Ascending aorta (tissue), 2 donors: ENCODE data around the gene CTNND2. TPM values are rescaled to one million over a fixed set of nuclear protein-coding genes. Genes with fewer than 3 reads are reported as not detected.
A peak's percentile ranks its signal among the peaks of the same experiment; 100 is the strongest.

Experiments used
- DNase-seq, 2 donors: peaks; one replicate each; pipeline ENCODE4 v3.0.0-alpha.2; 2019; ENCODE audit warnings: low spot score in 2 of 2
- H3K27ac ChIP-seq, 2 donors: fragments of 200-600 bp; sonication (generic); one replicate each; pipeline ENCODE4 v1.5.1; 2016 to 2017; ENCODE audit warnings: mild to moderate bottlenecking in 1 of 2
- H3K27me3 ChIP-seq: fragments of 200-600 bp; sonication (generic); one replicate; pipeline ENCODE4 v1.5.1; 2017
- H3K36me3 ChIP-seq, 2 donors: fragments of 200-600 bp; sonication (generic); one replicate each; pipeline ENCODE4 v1.5.1; 2016
- H3K4me1 ChIP-seq, 2 donors: fragments of 200-600 bp; sonication (generic); one replicate each; pipeline ENCODE4 v1.5.1; 2016 to 2017; ENCODE audit warnings: mild to moderate bottlenecking in 1 of 2
- H3K4me3 ChIP-seq, 2 donors: fragments of 200-600 bp; sonication (generic); one replicate each; pipeline ENCODE4 v1.5.1; 2016 to 2017; ENCODE audit warnings: mild to moderate bottlenecking in 1 of 2
- H3K9me3 ChIP-seq, 2 donors: fragments of 200-600 bp; sonication (generic); one replicate each; pipeline ENCODE4 v1.5.1; 2016
- CTCF ChIP-seq, 3 experiments: fragments of 200-600 bp in 2 of 3; fragments of 450-650 bp in 1 of 3; sonication (generic) in 2 of 3; IDR thresholded peaks; one replicate each; pipeline ENCODE4 v1.5.1; 2016 to 2019; ENCODE audit warnings: antibody characterized with exemption in 3 of 3, mild to moderate bottlenecking in 1 of 3, moderate library complexity in 1 of 3
- intact Hi-C: fragments of 100-400 bp; cut with DNase I; formaldehyde crosslinking; loops from one replicate; pipeline ENCODE4 v1.15.1; 2023
- total RNA-seq: library from RNA; depleted of rRNA; stranded (reverse); fragments of >200 nt; gene quantifications from one replicate; pipeline ENCODE4 v1.1.0, GENCODE V29; 2016

Gene CTNND2
- total RNA-seq, 1 donor from 2014 or later = 0.11 TPM

DNA sequence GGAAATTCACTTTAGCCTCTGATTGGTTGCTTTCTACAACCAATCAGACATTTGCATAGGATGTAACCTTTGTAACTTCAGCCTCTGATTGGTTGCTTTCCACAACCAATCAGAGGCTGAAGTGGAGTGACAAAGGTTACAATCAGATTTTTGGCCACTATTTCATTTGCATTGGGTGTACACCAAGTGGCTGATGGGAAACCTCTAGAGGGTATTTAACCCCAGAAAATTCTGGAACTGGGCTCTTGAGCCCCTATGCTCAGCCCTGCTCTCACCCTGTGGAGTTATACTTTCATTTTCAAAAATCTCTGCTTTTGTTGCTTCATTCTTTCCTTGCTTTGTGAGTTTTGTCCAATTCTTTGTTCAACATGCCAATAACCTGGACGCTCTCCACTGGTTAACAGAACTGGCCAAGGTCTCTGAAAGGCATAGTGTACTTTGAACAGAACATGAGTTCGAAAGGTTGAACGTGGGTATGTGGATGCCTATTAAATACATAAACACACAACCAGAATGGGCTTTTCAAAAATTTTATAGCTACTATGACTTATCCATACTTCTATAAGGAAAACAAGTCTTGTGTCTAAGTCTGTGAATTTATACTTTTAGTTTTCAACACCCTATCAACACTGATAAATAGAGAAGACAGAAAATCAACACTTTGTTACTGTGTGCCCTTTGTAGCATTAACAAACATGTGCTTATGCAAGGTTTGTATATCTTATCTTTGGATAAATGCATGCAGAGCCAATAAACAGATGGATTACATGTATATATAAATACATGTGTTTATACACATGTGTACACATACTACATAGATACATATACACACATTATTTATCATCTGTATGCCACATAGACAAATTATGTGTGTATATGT, 568.1 kb downstream of the CTNND2 start:
- intact Hi-C loops = no loop called here

GRCh38 chr5:11334404-11334803, 569.8 kb downstream of the CTNND2 start:
- TF ChIP-seq CTCF (IDR thresholded peaks at IDR 0.05) = no peak

More for the DNA sequence above, 568.1 kb downstream of the CTNND2 start:
- DNase-seq = no peak
- TF ChIP-seq CTCF (IDR thresholded peaks at IDR 0.05) = no peak
- H3K27me3 ChIP-seq = no peaks in the 10 kb centered on the region
- H3K36me3 ChIP-seq = no peaks in the 10 kb centered on the region
- no peaks in the 10 kb centered on the region for H3K4me1 ChIP-seq
- no peak overlapping the region for H3K27ac ChIP-seq
- no peaks in the 10 kb centered on the region for H3K9me3 ChIP-seq
- H3K4me3 ChIP-seq = no peak overlapping the region

GRCh38 chr5:11329679-11330078, 574.6 kb downstream of the CTNND2 start:
- H3K9me3 ChIP-seq = no peaks in the 10 kb centered on the region
- DNase-seq = no peak
- H3K4me3 ChIP-seq = no peak overlapping the region
- TF ChIP-seq CTCF (IDR thresholded peaks at IDR 0.05) = no peak
- no peak overlapping the region for H3K27ac ChIP-seq
- H3K36me3 ChIP-seq = no peaks in the 10 kb centered on the region
- peaks cover 0 to under 1% of the 10 kb centered on the region in 2 donors for H3K4me1 ChIP-seq
- no peaks in the 10 kb centered on the region for H3K27me3 ChIP-seq
- intact Hi-C loops = no loop called here

More at GRCh38 chr5:11334404-11334803, 569.8 kb downstream of the CTNND2 start:
- no peaks in the 10 kb centered on the region for H3K36me3 ChIP-seq
- no peaks in the 10 kb centered on the region for H3K4me1 ChIP-seq
- no peaks in the 10 kb centered on the region for H3K9me3 ChIP-seq
- DNase-seq = no peak
- intact Hi-C loops = no loop called here
- no peaks in the 10 kb centered on the region for H3K27me3 ChIP-seq
- H3K27ac ChIP-seq = no peak overlapping the region
- H3K4me3 ChIP-seq = no peak overlapping the region

DNA sequence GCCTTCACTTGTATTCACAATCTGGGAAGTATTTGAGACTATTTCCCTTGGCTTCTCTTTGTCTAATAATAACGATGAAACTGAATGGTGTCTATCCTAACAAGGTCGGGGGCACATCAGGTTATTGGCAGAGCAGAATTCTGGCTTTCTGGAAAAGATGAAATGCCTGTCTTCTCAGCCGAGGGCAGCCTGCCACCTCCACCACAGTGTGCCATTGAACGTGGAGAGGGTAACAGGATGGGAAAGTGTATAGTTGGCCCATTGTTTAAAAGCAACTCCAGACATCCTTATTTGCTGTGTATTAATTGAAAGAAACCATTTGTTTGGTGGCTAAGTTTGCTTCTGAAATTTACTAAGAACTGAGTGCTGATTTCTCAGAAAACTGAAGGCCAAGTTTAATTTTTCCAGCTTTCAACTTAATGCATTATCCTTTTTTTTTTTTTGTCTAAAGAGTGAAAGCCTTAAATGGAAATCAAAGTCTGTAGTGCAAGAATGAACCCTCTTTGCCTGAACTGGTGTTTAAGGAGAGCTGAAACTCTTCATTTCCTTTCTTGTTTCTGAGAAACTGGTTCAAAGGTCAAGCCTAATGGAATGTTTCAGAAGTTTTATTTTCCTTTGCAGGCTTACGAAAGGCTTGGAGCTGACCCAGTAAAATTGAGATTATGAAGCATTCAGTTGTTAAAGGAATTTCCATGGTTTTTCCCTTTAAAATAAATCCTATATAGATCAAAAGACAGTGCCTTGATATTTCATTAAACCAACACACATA, 579.5 kb downstream of the CTNND2 start:
- DNase-seq = no peak
- no peaks in the 10 kb centered on the region for H3K9me3 ChIP-seq
- no peak for TF ChIP-seq CTCF (IDR thresholded peaks at IDR 0.05)
- intact Hi-C loops = no loop called here
- H3K27me3 ChIP-seq = no peaks in the 10 kb centered on the region
- H3K4me1 ChIP-seq = peaks cover 0 to 5% of the 10 kb centered on the region in 2 donors
- H3K4me3 ChIP-seq = no peak overlapping the region
- no peaks in the 10 kb centered on the region for H3K36me3 ChIP-seq
- H3K27ac ChIP-seq = peak overlapping the region in 1 of 2 donors; percentile 1

GRCh38 chr5:11323761-11324160, 580.5 kb downstream of the CTNND2 start:
- H3K36me3 ChIP-seq = no peaks in the 10 kb centered on the region
- TF ChIP-seq CTCF (IDR thresholded peaks at IDR 0.05) = no peak
- intact Hi-C loops = no loop called here
- H3K4me1 ChIP-seq = peaks cover 0 to 5% of the 10 kb centered on the region in 2 donors
- no peak for DNase-seq
- H3K27ac ChIP-seq = peak overlapping the region in 1 of 2 donors; percentile 1
- H3K9me3 ChIP-seq = no peaks in the 10 kb centered on the region
- H3K4me3 ChIP-seq = no peak overlapping the region
- H3K27me3 ChIP-seq = no peaks in the 10 kb centered on the region
